Stimulated activated CD4-positive, alpha-beta T cell treated with anti-CD3 and anti-CD28 coated beads, Interleukin-4, amount 100 ng/mL, for 24 hours (primary cell): ENCODE results near the gene FASN.

Source experiments
- DNase-seq: peaks from one replicate; pipeline ENCODE4 v3.0.0-alpha.2; 2020

The FASN gene

DNA sequence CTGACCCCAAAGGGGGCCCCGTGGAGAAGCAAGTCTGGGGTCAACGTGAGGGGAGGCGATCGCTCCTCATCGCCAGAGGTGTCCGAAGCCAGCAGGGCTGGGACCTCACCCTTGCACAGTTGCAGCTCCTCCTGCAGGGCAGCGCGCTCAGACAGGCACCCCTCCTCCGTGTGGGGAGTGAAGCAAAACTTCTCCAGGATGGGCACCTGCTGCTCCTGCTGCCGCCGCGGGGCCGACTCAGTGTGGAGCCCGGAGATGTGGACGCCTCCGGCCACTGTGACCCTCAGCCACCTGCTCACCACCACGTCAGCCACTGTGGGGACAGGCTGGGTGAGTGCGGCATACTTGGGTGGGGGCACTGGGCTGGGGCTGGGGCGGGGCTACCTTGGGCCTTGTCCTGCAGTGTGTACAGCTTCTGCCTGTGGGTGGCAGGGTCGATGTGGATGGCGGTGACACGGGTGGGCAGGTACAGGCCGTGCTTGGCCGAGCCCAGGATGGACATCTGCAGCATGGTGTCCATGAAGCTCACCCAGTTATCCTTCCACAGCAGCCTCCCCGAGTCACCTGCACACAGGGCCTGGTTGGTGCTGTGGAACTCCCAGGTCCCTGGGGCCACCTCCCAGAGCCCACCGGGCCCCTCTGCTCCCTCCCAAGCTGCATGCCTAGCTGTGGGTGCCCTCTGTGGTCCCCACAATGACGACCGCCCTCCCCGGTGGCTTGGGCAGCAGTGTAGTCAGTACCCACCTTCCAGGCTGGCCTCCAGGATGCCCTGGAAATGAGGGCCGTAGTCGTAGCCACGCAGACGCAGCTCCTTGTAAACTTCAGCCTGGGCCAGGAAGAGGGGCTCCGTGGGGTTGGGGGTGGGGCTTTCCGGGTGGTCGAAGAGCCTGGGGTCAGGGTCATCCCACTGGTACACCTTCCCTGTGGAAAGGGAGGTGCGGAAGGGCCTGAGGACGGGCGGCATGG, 10.8 kb downstream of the FASN start:
- DNase-seq = no peak

DNA sequence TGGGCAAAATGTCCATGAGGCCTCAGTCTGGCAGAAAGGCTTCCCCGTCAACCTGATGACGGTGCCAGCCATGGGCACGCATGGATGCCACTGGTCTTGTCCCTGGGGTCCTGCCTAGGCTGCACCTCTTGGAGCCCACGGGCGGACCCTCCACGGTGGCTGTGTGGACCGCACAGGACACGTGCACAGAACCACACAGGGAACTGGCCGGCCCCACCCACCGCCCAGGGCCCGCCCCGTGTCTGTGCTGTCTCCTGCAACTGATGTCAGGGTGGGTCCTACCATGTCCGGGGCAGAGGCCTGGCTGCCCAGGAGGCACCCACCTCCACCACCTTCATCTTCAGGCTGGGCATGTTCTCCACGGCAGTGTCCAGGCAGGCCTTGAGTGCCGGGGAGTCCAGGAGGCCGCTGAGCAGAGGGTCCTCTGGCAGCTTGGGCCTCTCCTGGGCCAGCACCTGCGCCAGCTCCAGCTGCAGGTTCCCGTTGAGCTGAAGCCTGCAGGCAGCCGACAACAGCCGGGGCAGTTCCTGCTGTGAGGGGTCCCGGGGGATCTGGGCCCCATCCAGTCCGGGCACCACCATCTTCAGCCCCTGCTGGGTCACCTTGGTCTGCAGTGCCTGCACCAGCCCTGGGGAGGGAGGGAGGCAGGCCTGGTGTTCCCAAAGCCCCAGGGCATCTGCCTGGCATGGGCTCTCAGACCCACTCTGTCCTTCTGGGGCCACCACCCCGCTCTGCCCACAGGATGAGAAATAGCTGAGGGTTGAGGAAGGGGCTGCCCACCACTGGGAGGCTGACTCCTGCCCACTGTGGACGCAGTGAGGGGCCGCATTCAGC, 11.9 kb downstream of the FASN start:
- no peak for DNase-seq

GRCh38 chr17:82085031-82085861, 12.8 kb downstream of the FASN start:
- DNase-seq = no peak

DNA sequence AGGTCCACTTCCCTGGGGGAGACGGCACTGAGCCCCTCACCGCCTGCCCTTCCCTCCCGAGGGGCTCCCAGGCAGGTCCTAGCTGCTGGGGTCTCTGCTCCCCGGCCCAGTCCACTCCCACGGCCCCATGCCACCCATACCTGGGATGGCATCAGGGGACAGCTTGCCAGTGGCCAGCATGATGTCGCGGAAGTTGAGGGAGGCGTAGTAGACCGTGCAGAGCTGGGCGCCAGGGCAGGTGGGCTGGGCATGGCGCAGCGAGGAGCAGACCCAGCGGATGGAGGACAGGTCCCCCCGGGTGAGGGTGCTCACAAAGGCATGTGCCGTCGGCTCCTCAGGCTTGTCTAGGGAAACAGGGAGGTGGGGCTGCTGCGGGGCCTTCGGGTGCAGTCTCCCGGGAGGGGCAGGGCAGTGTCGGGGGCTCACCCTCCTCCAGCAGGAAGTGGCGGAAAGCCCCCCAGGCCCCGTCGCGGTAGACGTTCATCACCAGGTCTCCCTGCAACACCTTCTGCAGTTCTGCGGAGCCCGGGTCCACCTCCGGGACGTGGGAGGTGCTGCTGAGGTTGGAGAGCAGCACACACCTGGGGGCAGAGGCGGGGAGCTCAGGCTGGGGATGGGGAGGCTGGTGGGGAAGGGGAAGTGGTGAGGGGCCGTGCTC, 13.5 kb downstream of the FASN start:
- DNase-seq = no peak

GRCh38 chr17:82083533-82084359, 14.3 kb downstream of the FASN start:
- DNase-seq = no peak

- DNase-seq = no peak
Observed at GRCh38 chr17:82083009-82083408, 15.0 kb downstream of the FASN start.

- no peak for DNase-seq
Observed at GRCh38 chr17:82082456-82082855, 15.6 kb downstream of the FASN start.

DNA sequence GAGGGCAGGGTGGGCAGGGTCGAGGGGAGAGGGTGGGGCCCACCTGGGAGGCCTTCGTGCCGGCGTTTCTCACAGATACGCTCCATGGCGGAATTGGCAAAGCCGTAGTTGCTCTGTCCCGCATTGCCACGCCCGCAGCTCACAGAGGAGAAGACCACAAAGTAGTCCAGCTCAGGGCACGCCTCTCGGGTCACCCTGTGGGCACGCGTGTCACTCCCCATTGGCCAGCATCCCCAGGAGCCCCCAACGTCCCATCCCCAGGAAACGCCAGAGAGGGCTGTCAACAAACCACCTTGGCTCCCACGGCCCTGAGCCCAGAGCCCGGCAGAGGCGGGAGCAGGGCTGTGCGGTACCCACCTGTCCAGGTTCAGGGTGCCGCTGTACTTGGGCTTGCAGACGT, 16.1 kb downstream of the FASN start:
- no peak for DNase-seq

DNA sequence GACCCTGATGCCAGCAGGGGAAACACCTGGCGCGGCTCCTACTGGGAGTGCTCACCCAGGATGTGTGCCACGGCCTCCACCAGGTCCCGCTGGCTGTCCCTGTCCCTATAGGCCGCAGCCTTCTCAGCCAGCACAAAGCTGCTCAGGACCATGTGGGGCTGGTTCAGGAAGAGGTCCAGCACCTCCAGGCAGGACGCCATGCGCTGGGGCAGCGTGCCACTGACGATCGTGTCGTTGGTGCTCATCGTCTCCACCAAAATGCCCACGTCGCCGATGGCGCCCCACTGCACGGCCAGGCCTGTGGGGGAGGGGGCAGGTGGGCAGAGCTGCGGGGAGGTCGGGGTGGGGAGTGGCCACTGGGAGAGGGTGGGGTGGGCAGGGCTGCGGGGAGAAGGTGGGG, 16.5 kb downstream of the FASN start:
- DNase-seq = no peak

- DNase-seq = no peak
Observed at GRCh38 chr17:82080789-82081464, 17.1 kb downstream of the FASN start.

DNA sequence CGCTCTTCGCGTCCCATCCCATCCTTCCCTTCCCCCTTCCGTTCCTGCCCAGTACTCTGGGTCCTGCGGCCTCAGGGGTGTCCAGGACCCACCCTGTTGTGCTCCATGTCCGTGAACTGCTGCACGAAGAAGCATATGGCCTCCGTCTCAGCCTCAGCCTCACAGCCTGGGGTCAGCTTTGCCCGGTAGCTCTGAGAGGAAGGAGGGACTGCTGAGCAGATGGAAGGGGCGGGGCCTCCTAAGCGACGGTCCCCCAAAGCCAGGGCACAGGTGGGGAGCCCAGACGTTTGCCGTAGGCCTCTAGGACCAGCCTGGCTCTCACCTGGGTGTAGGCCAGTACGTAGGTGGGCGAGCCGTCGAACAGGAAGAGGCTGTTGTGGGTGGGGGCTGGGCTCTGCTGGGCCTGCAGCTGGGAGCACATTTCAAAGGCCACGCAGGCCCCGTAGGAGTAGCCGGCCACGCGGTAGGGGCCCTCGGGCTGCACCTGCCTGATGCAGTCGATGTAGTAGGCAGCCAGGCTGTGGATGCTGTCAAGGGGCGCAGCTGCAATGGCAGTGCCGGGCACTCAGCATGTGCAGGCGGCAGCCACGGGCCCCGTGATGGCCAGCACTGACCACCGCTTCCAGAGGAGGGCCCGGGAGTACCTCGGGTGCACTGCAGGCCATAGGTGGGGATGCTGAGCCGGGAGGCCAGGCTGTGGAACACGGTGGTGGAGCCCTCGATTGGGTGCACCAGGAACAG, 17.8 kb downstream of the FASN start:
- no peak for DNase-seq

DNA sequence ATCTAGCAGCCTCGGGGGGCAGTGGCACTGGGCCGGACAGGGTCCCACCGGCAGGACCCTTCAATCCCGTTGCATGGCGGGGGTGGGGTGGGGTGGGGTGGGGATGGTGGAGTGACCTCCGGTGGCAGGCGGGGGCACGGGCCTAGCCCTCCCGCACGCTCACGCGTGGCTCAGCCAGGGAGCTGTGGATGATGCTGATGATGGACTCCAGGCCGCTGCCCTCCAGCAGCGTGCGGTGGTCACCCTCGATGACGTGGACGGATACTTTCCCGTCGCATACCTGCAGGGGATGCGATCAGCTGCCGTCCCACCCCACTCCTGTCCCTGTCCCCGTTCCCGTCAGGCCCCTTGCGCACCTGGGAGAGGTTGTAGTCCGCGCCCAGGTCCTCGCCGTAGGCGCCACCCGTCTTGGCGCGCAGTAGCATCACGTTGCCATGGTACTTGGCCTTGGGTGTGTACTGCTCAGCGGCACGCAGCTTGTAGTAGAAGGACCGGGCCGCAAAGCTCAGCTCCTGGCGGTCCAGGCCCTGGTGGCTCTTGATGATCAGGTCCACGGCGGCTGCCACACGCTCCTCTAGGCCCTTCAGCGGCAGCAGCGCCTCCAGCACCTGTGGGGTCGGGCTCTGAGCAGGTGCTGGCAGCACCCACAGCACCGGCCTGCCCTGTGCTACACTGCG, 18.9 kb downstream of the FASN start:
- DNase-seq = no peak

GRCh38 chr17:82078433-82078832, 19.6 kb downstream of the FASN start:
- no peak for DNase-seq

GRCh38 chr17:82077617-82078358, 20.2 kb downstream of the FASN start:
- no peak for DNase-seq

- no peak for DNase-seq
Observed at GRCh38 chr17:82076785-82077591, 21.0 kb downstream of the FASN start.

DNA sequence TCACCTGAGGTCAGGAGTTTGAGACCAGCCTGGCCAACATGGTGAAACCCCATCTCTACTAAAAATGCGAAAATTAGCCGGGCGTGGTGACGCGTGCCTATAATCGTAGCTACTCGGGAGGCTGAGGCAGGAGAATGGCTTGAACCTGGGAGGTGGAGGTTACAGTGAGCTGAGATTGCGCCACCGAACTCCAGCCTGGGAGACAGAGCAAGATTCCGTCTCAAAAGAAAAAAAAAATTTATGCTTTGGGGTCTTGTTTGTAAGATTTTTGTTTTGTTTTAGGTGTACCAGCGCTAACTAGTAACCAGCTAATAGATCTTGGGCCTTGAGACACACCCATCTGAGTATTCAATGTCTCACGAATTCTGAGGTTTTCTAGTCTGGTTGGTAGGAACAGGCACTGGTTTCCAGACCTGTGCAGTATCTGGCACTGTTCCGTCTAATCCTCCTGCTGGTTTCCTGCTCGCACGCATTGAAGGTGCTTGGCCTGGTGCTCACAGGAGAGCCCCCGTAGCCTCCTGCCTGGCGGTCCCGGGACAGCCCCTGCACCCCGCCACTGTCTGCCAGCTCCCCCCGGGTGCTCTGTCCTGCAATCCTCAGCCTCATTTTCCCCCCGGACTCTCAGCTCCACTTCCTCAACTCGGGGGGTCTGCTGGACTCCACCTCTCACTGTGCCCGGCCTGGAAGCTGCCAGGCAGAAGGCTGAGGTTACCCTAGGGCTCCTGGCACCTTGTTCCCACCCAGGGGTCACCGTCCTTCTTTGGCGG, 21.8 kb downstream of the FASN start:
- DNase-seq = no peak

DNA sequence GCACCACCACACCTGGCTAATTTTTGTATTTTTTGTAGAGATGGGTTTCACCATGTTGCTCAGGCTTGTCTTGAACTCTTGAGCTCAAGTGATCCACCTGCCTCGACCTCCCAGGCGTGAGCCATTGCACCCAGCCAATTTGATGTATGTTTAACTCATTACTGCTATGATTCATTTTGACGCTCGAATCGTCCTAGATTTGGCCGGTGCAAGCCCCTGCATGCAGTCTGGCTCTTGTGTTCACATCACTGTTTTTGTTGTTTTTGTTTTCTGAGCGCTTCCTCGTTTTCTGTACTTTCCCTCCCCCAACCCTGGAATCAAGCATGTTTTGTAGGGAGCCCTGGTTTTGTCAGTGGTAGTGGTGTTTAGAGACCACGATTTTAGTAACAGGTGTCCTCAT, 24.6 kb downstream of the FASN start:
- no peak for DNase-seq
